Lung (tissue), 12 donors: ENCODE measurements around the gene PIGV. TPM values are rescaled to one million over a fixed set of nuclear protein-coding genes. Genes with fewer than 3 reads are reported as not detected.

ENCODE experiments used
- ATAC-seq: fragments of 200-7000 bp; cut with Tn5 transposase; one replicate; pipeline ENCODE4 v1.9.1; 2020; ENCODE audit warnings: moderate number of reproducible peaks; ENCODE audit not compliant: insufficient read depth, low FRiP score
- DNase-seq, 3 donors: peaks; one replicate each; pipeline ENCODE4 v3.0.0-alpha.2; 2013 to 2017
- H3K27ac ChIP-seq, 2 donors: one replicate each; pipeline ENCODE4 v1.5.1; 2013; ENCODE audit warnings: mild to moderate bottlenecking in 2 of 2, moderate library complexity in 2 of 2, control low read depth in 1 of 2, inconsistent platforms in 1 of 2, low read depth in 1 of 2, low read length in 1 of 2
- H3K27me3 ChIP-seq, 3 donors: one replicate each; pipeline ENCODE4 v1.5.1; 2013; ENCODE audit warnings: low read length in 2 of 3; ENCODE audit not compliant: control insufficient read depth in 3 of 3, insufficient read depth in 3 of 3
- H3K36me3 ChIP-seq, 4 donors: one replicate each; pipeline ENCODE4 v1.5.1; 2013; ENCODE audit warnings: low read length in 4 of 4, mild to moderate bottlenecking in 1 of 4, moderate library complexity in 1 of 4; ENCODE audit not compliant: control insufficient read depth in 4 of 4, insufficient read depth in 4 of 4
- H3K4me1 ChIP-seq, 5 donors: one replicate each; pipeline ENCODE4 v1.5.1; 2013; ENCODE audit warnings: low read length in 5 of 5, mild to moderate bottlenecking in 2 of 5, moderate library complexity in 1 of 5; ENCODE audit not compliant: control insufficient read depth in 5 of 5, insufficient read depth in 5 of 5
- H3K4me3 ChIP-seq: one replicate; pipeline ENCODE4 v1.5.1; 2013; ENCODE audit warnings: mild to moderate bottlenecking, control low read depth, moderate library complexity
- H3K9ac ChIP-seq, 2 donors: one replicate each; pipeline ENCODE4 v1.5.1; 2013; ENCODE audit warnings: low read length in 2 of 2, control low read depth in 1 of 2; ENCODE audit not compliant: insufficient read depth in 1 of 2
- H3K9me3 ChIP-seq, 4 donors: one replicate each; pipeline ENCODE4 v1.5.1; 2013; ENCODE audit warnings: low read length in 3 of 4, mild to moderate bottlenecking in 1 of 4, moderate library complexity in 1 of 4; ENCODE audit not compliant: control insufficient read depth in 4 of 4, insufficient read depth in 3 of 4
- CTCF ChIP-seq: IDR thresholded peaks from 2 replicates; pipeline ENCODE4 v1.5.1; 2012; ENCODE audit warnings: mild to moderate bottlenecking; ENCODE audit errors: control extremely low read depth, extremely low read depth
- WGBS, 2 donors: extraction: QIAGEN DNeasy Blood & Tissue Kit; methylation state at CpG; one replicate each; pipeline ENCODE4 v1.1.7; 2013; 5-methylcytosine and 5-hydroxymethylcytosine counted together
- polyA plus RNA-seq, 2 donors: library from polyadenylated mRNA; stranded (reverse); fragments of 200-250 nt; gene quantifications; one replicate each; pipeline ENCODE4 v1.2.1, GENCODE V29; 2013
- total RNA-seq, 2 donors: library from RNA; depleted of rRNA in 1 of 2; stranded (reverse); fragments of >200 nt in 1 of 2; gene quantifications; one replicate each; pipeline ENCODE4 v1.2.1, GENCODE V29; 2014 to 2021
- donor health status: control.
- donor health status: control.
- donor health status: Bipolar disorder and iron deficiency.
- donor health status: healthy.
- donor health status: DM: yes; HTN: yes; CAD: no.

The PIGV gene
- total and polyA plus RNA-seq, 4 donors: 6.8 to 14.3 (median 13.0) TPM

GRCh38 chr1:26740952-26741351, 46.8 kb upstream of the PIGV start:
- no peak for TF ChIP-seq CTCF
- DNase-seq (no peak), ATAC-seq (no peak)
- Histone ChIP-seq H3K4me1 (peaks cover 0 to 31% (median 3%) of the 10 kb centered on the region in 5 donors), H3K36me3 (peaks cover 7 to 41% (median 23%) of the 10 kb centered on the region in 4 donors), H3K9me3 (no peaks in the 10 kb centered on the region), H3K4me3 (no peak overlapping the region), H3K27me3 (no peaks in the 10 kb centered on the region), H3K9ac (no peak overlapping the region), H3K27ac (no peak overlapping the region)
- WGBS, 2 donors: 70 to 72% methylated on average over 5 of the region's 5 CpGs

- Histone ChIP-seq H3K36me3 (peaks cover 2 to 33% (median 18%) of the 10 kb centered on the region in 4 donors), H3K27ac (peak overlapping the region; percentile 66 to 94), H3K9ac (no peak overlapping the region), H3K9me3 (no peaks in the 10 kb centered on the region), H3K4me1 (peaks cover 0 to 46% (median 3%) of the 10 kb centered on the region in 5 donors), H3K27me3 (no peaks in the 10 kb centered on the region), H3K4me3 (no peak overlapping the region)
- ATAC-seq (no peak), DNase-seq (no peak)
- 70 to 75% methylated on average over 8 of the region's 8 CpGs for WGBS, 2 donors
- no peak for TF ChIP-seq CTCF
These were observed 44.2 kb upstream of the PIGV start for GRCh38 chr1:26743426-26744059.

- H3K4me1 ChIP-seq: peaks cover 0 to 48% (median 3%) of the 10 kb centered on the region in 5 donors
- no peak overlapping the region for H3K4me3 ChIP-seq
- H3K9me3 ChIP-seq: no peaks in the 10 kb centered on the region
- ATAC-seq: peak; percentile 91
- peak overlapping the region; percentile 66 to 94 for H3K27ac ChIP-seq
- no peak for TF ChIP-seq CTCF
- peaks cover 2 to 33% (median 17%) of the 10 kb centered on the region in 4 donors for H3K36me3 ChIP-seq
- no peaks in the 10 kb centered on the region for H3K27me3 ChIP-seq
- WGBS, 2 donors: 21 to 35% methylated on average over 8 of the region's 8 CpGs
- DNase-seq: peak; percentile 51 to 86 (median 69)
- H3K9ac ChIP-seq: no peak overlapping the region
These were observed 43.4 kb upstream of the PIGV start for GRCh38 chr1:26744075-26744959.
